GM12872 (cell line): Measurements from ENCODE around the gene ABHD2.

Experiments used
- CTCF ChIP-seq: IDR thresholded peaks from 3 replicates; pipeline ENCODE4 v1.5.1; 2011; ENCODE audit warnings: low read depth, mild to moderate bottlenecking, low read length, moderate library complexity; ENCODE audit not compliant: insufficient read depth

ABHD2 gene, protein sequence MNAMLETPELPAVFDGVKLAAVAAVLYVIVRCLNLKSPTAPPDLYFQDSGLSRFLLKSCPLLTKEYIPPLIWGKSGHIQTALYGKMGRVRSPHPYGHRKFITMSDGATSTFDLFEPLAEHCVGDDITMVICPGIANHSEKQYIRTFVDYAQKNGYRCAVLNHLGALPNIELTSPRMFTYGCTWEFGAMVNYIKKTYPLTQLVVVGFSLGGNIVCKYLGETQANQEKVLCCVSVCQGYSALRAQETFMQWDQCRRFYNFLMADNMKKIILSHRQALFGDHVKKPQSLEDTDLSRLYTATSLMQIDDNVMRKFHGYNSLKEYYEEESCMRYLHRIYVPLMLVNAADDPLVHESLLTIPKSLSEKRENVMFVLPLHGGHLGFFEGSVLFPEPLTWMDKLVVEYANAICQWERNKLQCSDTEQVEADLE

GRCh38 chr15:89087830-89088604 is at the start of gene ABHD2:
Gene ABHD2 (plus strand): TSS chr15:89088456. CDS start chr15:89116328, 27,872 bp downstream.
- no peak for TF ChIP-seq CTCF

GRCh38 chr15:89039142-89039541 is 49.1 kb upstream of the ABHD2 start:
- no peak for TF ChIP-seq CTCF

DNA sequence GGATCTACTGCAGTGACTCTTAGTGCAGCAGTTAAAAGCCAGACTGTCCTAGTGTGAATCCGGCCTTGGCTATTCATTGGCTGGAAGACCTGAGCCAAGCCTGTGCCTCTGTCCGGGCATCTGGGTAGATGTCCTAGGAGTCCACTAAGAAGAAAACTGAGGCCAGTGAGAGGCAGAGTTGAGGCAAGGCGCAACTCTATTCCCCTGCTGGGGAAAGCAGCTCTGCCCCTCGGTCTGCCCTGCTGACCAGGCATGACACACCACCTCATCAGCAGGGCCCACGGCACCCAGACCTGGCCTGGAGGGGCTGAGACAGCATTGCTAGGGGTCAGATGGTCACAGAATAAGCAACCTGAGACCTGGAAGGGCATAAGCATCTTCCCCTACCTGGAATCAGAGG is 46.7 kb upstream of the ABHD2 start:
- no peak for TF ChIP-seq CTCF

- TF ChIP-seq CTCF, result no peak
These were observed 45.9 kb upstream of the ABHD2 start for GRCh38 chr15:89042387-89042786.

DNA sequence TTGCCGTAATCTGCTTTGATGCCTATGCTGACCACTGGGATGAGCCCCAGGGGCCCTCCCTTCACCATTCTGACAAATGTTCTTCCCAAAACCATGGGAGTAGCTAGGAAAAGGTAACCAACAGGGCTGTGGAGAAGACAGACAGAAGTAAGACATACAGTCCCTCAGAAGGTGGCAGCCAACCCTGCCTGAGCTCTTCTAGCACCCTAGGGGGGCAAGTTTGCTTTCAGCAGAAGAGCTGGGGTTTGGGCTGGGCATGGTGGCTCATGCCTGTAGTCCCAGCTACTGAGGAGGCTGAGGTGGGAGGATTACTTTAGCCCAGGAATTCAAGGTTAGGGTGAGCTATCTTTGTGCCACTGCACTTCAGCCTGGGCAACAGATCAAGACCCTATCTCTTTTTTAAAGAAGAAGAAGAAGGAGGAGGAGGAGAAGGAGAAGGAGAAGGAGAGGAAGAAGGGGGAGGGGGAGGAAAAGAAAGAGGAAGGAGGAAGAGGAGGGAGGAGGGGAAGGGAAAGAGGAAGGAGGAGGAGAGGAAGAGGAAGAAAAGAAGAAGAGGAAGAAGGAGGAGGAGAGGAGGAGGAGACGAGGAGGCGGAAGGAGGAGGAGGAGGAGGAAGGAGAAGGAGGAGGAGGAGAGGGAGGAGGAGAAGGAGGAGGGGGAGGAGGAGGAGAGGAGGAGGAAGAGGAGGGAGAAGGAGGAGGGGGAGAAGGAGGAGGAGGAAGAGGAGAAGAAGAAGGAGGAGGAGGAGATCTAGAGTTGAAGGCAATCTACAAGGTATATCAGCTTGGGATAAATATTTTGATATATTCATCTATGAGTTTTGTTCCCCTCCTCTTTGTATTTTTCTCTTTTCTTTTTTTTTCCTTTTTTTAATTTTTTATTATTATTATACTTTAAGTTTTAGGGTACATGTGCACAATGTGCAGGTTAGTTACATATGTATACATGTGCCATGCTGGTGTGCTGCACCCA is 44.9 kb upstream of the ABHD2 start:
- no peak for TF ChIP-seq CTCF

DNA sequence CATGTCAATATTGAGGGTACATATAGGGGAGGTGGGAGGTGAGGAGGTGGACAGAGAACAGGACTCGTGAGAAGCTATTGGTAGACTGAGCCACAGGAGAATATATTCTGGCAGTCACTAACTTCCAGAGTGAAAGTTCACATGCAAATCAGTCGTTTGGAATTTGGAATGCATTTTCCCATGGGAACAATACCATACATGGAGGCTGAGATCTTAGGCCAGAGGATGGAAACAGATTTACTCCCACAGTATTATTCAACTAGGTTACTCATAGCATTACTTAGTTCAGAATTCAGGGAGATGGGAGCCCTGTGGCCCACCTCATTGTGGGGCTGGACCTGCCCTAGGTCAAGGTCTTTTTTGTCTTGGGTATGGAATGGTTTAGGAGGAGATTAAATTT is 36.4 kb upstream of the ABHD2 start:
- TF ChIP-seq CTCF, result no peak

DNA sequence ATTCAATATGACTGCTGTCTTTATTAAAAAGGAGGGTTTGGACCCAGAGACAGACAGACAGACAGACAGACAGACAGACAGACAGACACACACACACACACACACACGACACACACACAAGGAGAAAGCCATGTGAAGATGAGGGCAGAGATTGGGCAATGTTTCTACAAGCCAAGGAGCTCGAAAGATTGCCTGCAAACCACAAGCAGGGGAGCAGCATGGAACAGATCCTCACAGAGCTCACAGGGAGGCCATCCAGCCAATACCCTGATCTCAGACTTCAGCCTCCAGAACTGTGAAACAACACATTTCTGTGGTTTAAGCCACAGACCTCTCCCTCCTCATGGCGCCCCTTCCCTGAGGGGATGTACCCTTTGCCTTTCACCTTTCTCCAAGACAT is 35.8 kb upstream of the ABHD2 start:
- no peak for TF ChIP-seq CTCF
